K562 (cell line): ENCODE data around the gene TTL. TPM values are rescaled to one million over a fixed set of nuclear protein-coding genes. Genes with fewer than 3 reads are reported as not detected.

Experiments
- ATF1 ChIP-seq, 2 experiments: fragments of 450-650 bp in 1 of 2; IDR thresholded peaks; 2 replicates each; pipeline ENCODE4 v1.6.1; 2016; ENCODE audit warnings: missing compliant biosample characterization in 1 of 2, missing genetic modification characterization in 1 of 2
- DACH1 ChIP-seq: fragments of 450-650 bp; IDR thresholded peaks from 2 replicates; pipeline ENCODE4 v1.6.1; 2018; ENCODE audit not compliant: partially characterized antibody
- HMBOX1 ChIP-seq: sonication (generic); IDR thresholded peaks from 2 replicates; pipeline ENCODE4 v1.6.1; 2016
- LARP7 ChIP-seq: fragments of 450-650 bp; IDR thresholded peaks from 2 replicates; pipeline ENCODE4 v1.6.1; 2016
- MAFF ChIP-seq: IDR thresholded peaks from 2 replicates; pipeline ENCODE4 v1.6.1; 2012; ENCODE audit warnings: low read length, improper control_type of control experiment
- RBM34 ChIP-seq: fragments of 200-400 bp; formaldehyde crosslinking; IDR thresholded peaks from 2 replicates; pipeline ENCODE4 v1.6.1; 2018; ENCODE audit warnings: low read length, borderline replicate concordance; ENCODE audit not compliant: insufficient read depth
- RERE ChIP-seq: sonication (generic); formaldehyde crosslinking; IDR thresholded peaks from 2 replicates; pipeline ENCODE4 v1.8.0; 2023; ENCODE audit warnings: missing genetic modification reagents, mild to moderate bottlenecking, borderline replicate concordance
- TGIF2 ChIP-seq: sonication (generic); formaldehyde crosslinking; IDR thresholded peaks from 2 replicates; pipeline ENCODE4 v1.8.1; 2022; ENCODE audit warnings: mild to moderate bottlenecking, missing genetic modification reagents, moderate library complexity
- ZNF232 ChIP-seq: sonication (generic); formaldehyde crosslinking; IDR thresholded peaks from 2 replicates; pipeline ENCODE4 v1.8.0; 2022; ENCODE audit warnings: mild to moderate bottlenecking, missing genetic modification reagents
- polyA plus RNA-seq, 8 experiments: library from polyadenylated mRNA; depleted of rRNA in 4 of 8; stranded (reverse) in 5 of 8; unstranded in 3 of 8; fragments of >200 nt; fragmentation: Nextera tagmentation in 2 of 8; fragmentation: Illumina TruSeq in 1 of 8; extraction: Ambion mirVana in 2 of 8; extraction: Trizol in 1 of 8; gene quantifications; 2 replicates each; pipeline versions ENCODE4 v1.2.1 to v1.2.3, GENCODE V29; 2011 to 2014; ENCODE audit warnings: inconsistent platforms in 1 of 8, missing spikeins in 1 of 8
- total RNA-seq, 7 experiments: library from RNA; depleted of rRNA in 6 of 7; stranded (reverse); fragments of >200 nt in 6 of 7; fragmentation: Illumina TruSeq in 2 of 7; extraction: Trizol in 2 of 7; gene quantifications; 2 replicates each; pipeline versions ENCODE4 v1.2.1 to v1.2.3, GENCODE V29; 2011 to 2021; ENCODE audit warnings: low replicate concordance in 1 of 7
- TF ChIP-seq, protein P1 (sequence below): fragments of 200-600 bp; sonication (generic); IDR thresholded peaks from one replicate; pipeline ENCODE4 v1.6.1; 2012; ENCODE audit warnings: mild to moderate bottlenecking, low read depth, low read length, inconsistent platforms

TTL gene
- total and polyA plus RNA-seq, 9 of the 15 experiments (the other 6 are each of a cell fraction or from before 2014, with no cell fraction given), result 9.4 to 54.4 (median 34.9) TPM

- TF ChIP-seq RERE (no peak), ATF1 (CRISPR knock-in tag; IDR thresholded peaks at IDR 0.05) (no peak), ATF1 (tag; IDR thresholded peaks at IDR 0.05) (peak; percentile 86), ZNF232 (CRISPR knock-in tag) (0 out of 2 replicates have a peak, but pooled peaks have one; percentile 9), HMBOX1 (peak; percentile 21; the same call in 1 of the 2 replicates), DACH1 (no peak), RBM34 (no peak), MAFF (no peak), LARP7 (no peak), TGIF2 (CRISPR knock-in tag) (no peak)
- TF ChIP-seq, protein P1, sequence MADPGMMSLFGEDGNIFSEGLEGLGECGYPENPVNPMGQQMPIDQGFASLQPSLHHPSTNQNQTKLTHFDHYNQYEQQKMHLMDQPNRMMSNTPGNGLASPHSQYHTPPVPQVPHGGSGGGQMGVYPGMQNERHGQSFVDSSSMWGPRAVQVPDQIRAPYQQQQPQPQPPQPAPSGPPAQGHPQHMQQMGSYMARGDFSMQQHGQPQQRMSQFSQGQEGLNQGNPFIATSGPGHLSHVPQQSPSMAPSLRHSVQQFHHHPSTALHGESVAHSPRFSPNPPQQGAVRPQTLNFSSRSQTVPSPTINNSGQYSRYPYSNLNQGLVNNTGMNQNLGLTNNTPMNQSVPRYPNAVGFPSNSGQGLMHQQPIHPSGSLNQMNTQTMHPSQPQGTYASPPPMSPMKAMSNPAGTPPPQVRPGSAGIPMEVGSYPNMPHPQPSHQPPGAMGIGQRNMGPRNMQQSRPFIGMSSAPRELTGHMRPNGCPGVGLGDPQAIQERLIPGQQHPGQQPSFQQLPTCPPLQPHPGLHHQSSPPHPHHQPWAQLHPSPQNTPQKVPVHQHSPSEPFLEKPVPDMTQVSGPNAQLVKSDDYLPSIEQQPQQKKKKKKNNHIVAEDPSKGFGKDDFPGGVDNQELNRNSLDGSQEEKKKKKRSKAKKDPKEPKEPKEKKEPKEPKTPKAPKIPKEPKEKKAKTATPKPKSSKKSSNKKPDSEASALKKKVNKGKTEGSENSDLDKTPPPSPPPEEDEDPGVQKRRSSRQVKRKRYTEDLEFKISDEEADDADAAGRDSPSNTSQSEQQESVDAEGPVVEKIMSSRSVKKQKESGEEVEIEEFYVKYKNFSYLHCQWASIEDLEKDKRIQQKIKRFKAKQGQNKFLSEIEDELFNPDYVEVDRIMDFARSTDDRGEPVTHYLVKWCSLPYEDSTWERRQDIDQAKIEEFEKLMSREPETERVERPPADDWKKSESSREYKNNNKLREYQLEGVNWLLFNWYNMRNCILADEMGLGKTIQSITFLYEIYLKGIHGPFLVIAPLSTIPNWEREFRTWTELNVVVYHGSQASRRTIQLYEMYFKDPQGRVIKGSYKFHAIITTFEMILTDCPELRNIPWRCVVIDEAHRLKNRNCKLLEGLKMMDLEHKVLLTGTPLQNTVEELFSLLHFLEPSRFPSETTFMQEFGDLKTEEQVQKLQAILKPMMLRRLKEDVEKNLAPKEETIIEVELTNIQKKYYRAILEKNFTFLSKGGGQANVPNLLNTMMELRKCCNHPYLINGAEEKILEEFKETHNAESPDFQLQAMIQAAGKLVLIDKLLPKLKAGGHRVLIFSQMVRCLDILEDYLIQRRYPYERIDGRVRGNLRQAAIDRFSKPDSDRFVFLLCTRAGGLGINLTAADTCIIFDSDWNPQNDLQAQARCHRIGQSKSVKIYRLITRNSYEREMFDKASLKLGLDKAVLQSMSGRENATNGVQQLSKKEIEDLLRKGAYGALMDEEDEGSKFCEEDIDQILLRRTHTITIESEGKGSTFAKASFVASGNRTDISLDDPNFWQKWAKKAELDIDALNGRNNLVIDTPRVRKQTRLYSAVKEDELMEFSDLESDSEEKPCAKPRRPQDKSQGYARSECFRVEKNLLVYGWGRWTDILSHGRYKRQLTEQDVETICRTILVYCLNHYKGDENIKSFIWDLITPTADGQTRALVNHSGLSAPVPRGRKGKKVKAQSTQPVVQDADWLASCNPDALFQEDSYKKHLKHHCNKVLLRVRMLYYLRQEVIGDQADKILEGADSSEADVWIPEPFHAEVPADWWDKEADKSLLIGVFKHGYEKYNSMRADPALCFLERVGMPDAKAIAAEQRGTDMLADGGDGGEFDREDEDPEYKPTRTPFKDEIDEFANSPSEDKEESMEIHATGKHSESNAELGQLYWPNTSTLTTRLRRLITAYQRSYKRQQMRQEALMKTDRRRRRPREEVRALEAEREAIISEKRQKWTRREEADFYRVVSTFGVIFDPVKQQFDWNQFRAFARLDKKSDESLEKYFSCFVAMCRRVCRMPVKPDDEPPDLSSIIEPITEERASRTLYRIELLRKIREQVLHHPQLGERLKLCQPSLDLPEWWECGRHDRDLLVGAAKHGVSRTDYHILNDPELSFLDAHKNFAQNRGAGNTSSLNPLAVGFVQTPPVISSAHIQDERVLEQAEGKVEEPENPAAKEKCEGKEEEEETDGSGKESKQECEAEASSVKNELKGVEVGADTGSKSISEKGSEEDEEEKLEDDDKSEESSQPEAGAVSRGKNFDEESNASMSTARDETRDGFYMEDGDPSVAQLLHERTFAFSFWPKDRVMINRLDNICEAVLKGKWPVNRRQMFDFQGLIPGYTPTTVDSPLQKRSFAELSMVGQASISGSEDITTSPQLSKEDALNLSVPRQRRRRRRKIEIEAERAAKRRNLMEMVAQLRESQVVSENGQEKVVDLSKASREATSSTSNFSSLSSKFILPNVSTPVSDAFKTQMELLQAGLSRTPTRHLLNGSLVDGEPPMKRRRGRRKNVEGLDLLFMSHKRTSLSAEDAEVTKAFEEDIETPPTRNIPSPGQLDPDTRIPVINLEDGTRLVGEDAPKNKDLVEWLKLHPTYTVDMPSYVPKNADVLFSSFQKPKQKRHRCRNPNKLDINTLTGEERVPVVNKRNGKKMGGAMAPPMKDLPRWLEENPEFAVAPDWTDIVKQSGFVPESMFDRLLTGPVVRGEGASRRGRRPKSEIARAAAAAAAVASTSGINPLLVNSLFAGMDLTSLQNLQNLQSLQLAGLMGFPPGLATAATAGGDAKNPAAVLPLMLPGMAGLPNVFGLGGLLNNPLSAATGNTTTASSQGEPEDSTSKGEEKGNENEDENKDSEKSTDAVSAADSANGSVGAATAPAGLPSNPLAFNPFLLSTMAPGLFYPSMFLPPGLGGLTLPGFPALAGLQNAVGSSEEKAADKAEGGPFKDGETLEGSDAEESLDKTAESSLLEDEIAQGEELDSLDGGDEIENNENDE, result no peak
Measured at GRCh38 chr2:112583497-112584133, 101.7 kb downstream of the TTL start (continued).
